K562 (cell line): Measurements from ENCODE around the gene DOCK4. TPM values are rescaled to one million over a fixed set of nuclear protein-coding genes. Genes with fewer than 3 reads are reported as not detected.

Experiments
- ATAC-seq: fragments of 200-7000 bp; cut with Tn5 transposase; 3 replicates; pipeline ENCODE4 v1.9.1; 2020; ENCODE audit warnings: moderate library complexity
- BruUV-seq: library from RNA; stranded (reverse); fragments of 400-500 nt; replicated peaks from 2 replicates; lab custom pipeline; 2021; lab: Mats Ljungman, UMichigan
- CTCF ChIA-PET: fragments of 300-600 bp; formaldehyde crosslinking; extraction: SDS; loops from one replicate; lab custom pipeline; 2021; ENCODE audit warnings: low intra/inter-chr PET ratio; lab: Yijun Ruan, JAX
- POLR2A ChIA-PET: fragments of 300-600, 350-650 bp; sonication (Branson Sonifier 250); formaldehyde crosslinking; extraction: SDS; loops from one replicate; lab custom pipeline; 2021; ENCODE audit warnings: antibody characterized with exemption, inconsistent platforms; lab: Yijun Ruan, JAX
- DNase-seq, 4 experiments: peaks; one replicate each; pipeline versions ENCODE4 v3.0.0 to v3.0.0-alpha.2; 2011 to 2018; ENCODE audit warnings: low spot score in 3 of 4, mixed read lengths in 3 of 4; ENCODE audit errors: extremely low read depth in 1 of 4
- FAIRE-seq: peaks from 2 replicates; lab custom pipeline; 2011; peaks lifted over from hg19 to GRCh38; lab: Jason Lieb, UNC
- H2AFZ ChIP-seq: 2 replicates; pipeline ENCODE4 v1.6.0; 2011; ENCODE audit warnings: low read depth, low read length, control low read depth, inconsistent platforms
- H3K27ac ChIP-seq: fragments of 200-600 bp; 3 replicates; pipeline ENCODE4 v1.8.0; 2011; ENCODE audit warnings: low read depth, mild to moderate bottlenecking, control low read depth, inconsistent platforms, low read length, moderate library complexity, mixed read lengths; ENCODE audit errors: extremely low read depth
- H3K27me3 ChIP-seq, 2 experiments: fragments of 300-600 bp in 1 of 2; 2 replicates in 1 of 2; 3 replicates in 1 of 2; pipeline versions ENCODE4 v1.6.0 to v1.8.0; 2011; ENCODE audit warnings: inconsistent platforms in 2 of 2, low read length in 2 of 2, mild to moderate bottlenecking in 1 of 2, mixed read lengths in 1 of 2, moderate library complexity in 1 of 2; ENCODE audit not compliant: control insufficient read depth in 2 of 2, insufficient read depth in 2 of 2
- H3K36me3 ChIP-seq: fragments of 300-600 bp; 3 replicates; pipeline ENCODE4 v1.8.0; 2011; ENCODE audit warnings: mild to moderate bottlenecking, low read length, inconsistent platforms; ENCODE audit not compliant: control insufficient read depth, insufficient read depth
- H3K4me1 ChIP-seq, 2 experiments: fragments of 200-600 bp in 1 of 2; replicated peaks in 1 of 2; 2 replicates in 1 of 2; 3 replicates in 1 of 2; pipeline versions ENCODE4 v1.5.1 to v1.8.0; 2011; ENCODE audit warnings: inconsistent platforms in 2 of 2, low read length in 2 of 2, mild to moderate bottlenecking in 1 of 2, mixed read lengths in 1 of 2, moderate library complexity in 1 of 2; ENCODE audit not compliant: control insufficient read depth in 2 of 2, insufficient read depth in 2 of 2
- H3K4me2 ChIP-seq: 2 replicates; pipeline ENCODE4 v1.6.1; 2011; ENCODE audit warnings: low read length, control low read depth, inconsistent platforms, mixed read lengths; ENCODE audit not compliant: insufficient read depth
- H3K4me3 ChIP-seq: fragments of 200-600 bp; sonication (generic), shearing (Covaris generic); 2 replicates; pipeline ENCODE4 v1.5.1; 2016; ENCODE audit warnings: control low read depth, inconsistent platforms
- H3K79me2 ChIP-seq: fragments of 200-600 bp; 3 replicates; pipeline ENCODE4 v1.8.0; 2011; ENCODE audit warnings: low read length, inconsistent platforms; ENCODE audit not compliant: control insufficient read depth, insufficient read depth
- H3K9ac ChIP-seq, 2 experiments: 2 replicates each; pipeline versions ENCODE4 v1.6.0 to v1.6.1; 2011; ENCODE audit warnings: low read depth in 2 of 2, low read length in 2 of 2, control low read depth in 1 of 2, inconsistent platforms in 1 of 2, mild to moderate bottlenecking in 1 of 2, mixed read lengths in 1 of 2; ENCODE audit not compliant: insufficient read depth in 1 of 2
- H3K9me1 ChIP-seq: one replicate; pipeline ENCODE4 v1.6.0; 2011; ENCODE audit warnings: inconsistent platforms, mild to moderate bottlenecking, low read length, moderate library complexity; ENCODE audit not compliant: control insufficient read depth, insufficient read depth
- H3K9me3 ChIP-seq: replicated peaks from 2 replicates; pipeline ENCODE4 v1.5.1; 2011; ENCODE audit warnings: low read depth, low read length, inconsistent platforms; ENCODE audit not compliant: control insufficient read depth, insufficient read depth
- H4K20me1 ChIP-seq: replicated peaks from 2 replicates; pipeline ENCODE4 v1.6.1; 2011; ENCODE audit warnings: low read length, inconsistent platforms, mixed read lengths; ENCODE audit not compliant: control insufficient read depth, insufficient read depth
- ATF7 ChIP-seq: fragments of 450-650 bp; IDR thresholded peaks from 2 replicates; pipeline ENCODE4 v1.7.1; 2014; ENCODE audit warnings: mild to moderate bottlenecking, moderate library complexity
- BHLHE40 ChIP-seq: IDR thresholded peaks from 2 replicates; pipeline ENCODE4 v1.6.1; 2011; ENCODE audit warnings: low read length, improper control_type of control experiment
- BRD9 ChIP-seq: fragments of 450-650 bp; IDR thresholded peaks from 2 replicates; pipeline ENCODE4 v1.6.1; 2018; ENCODE audit warnings: low read depth; ENCODE audit not compliant: partially characterized antibody
- ETS1 ChIP-seq: conservative IDR thresholded peaks from 2 replicates; pipeline ENCODE4 v1.6.1; 2011; ENCODE audit warnings: low read depth, mild to moderate bottlenecking, low read length; ENCODE audit not compliant: control insufficient read depth
- MAZ ChIP-seq, 2 experiments: fragments of 450-650 bp in 1 of 2; sonication (generic) in 1 of 2; formaldehyde crosslinking; IDR thresholded peaks in 1 of 2; conservative IDR thresholded peaks in 1 of 2; 2 replicates each; pipeline versions ENCODE4 v1.4.0 to v1.5.0; 2020; ENCODE audit warnings: mild to moderate bottlenecking in 1 of 2, missing genetic modification reagents in 1 of 2
- MEF2A ChIP-seq: IDR thresholded peaks from 2 replicates; pipeline ENCODE4 v1.6.1; 2011; ENCODE audit warnings: low read depth, mild to moderate bottlenecking, low read length, moderate library complexity; ENCODE audit not compliant: control insufficient read depth
- RAD21 ChIP-seq, 2 experiments: fragments of 250-450 bp in 1 of 2; fragments of 450-650 bp in 1 of 2; sonication (Bioruptor Pico) in 1 of 2; formaldehyde crosslinking in 1 of 2; IDR thresholded peaks in 1 of 2; conservative IDR thresholded peaks in 1 of 2; 2 replicates each; pipeline versions ENCODE4 v1.4.0 to v1.8.0; 2020 to 2022; ENCODE audit warnings: mild to moderate bottlenecking in 2 of 2, moderate library complexity in 1 of 2
- STAG1 ChIP-seq: sonication (generic); formaldehyde crosslinking; IDR thresholded peaks from 2 replicates; pipeline ENCODE4 v1.5.0; 2020; ENCODE audit warnings: missing genetic modification reagents, borderline replicate concordance
- TBP ChIP-seq: optimal IDR thresholded peaks from 2 replicates; pipeline ENCODE3; 2011; ENCODE audit warnings: low read depth, low read length, improper control_type of control experiment
- THAP7 ChIP-seq: fragments of 250-450 bp; sonication (Bioruptor Pico); IDR thresholded peaks from 2 replicates; pipeline ENCODE4 v1.5.0; 2021
- ZBTB17 ChIP-seq: fragments of 450-650 bp; formaldehyde crosslinking; IDR thresholded peaks from 2 replicates; pipeline ENCODE4 v1.4.0; 2020; ENCODE audit warnings: mild to moderate bottlenecking
- ZBTB2 ChIP-seq: fragments of 450-650 bp; IDR thresholded peaks from 2 replicates; pipeline ENCODE4 v1.6.1; 2016; ENCODE audit warnings: antibody characterized with exemption
- ZBTB9 ChIP-seq: fragments of 450-650 bp; formaldehyde crosslinking; IDR thresholded peaks from 2 replicates; pipeline ENCODE4 v1.4.0; 2020; ENCODE audit warnings: mild to moderate bottlenecking, moderate library complexity
- ZNF197 ChIP-seq: fragments of 200-800 bp; sonication (Bioruptor generic); IDR thresholded peaks from 2 replicates; pipeline ENCODE4 v1.6.1; 2016; ENCODE audit warnings: low read depth, missing genetic modification characterization, missing compliant biosample characterization
- ZNF232 ChIP-seq: sonication (generic); formaldehyde crosslinking; IDR thresholded peaks from 2 replicates; pipeline ENCODE4 v1.8.0; 2022; ENCODE audit warnings: mild to moderate bottlenecking, missing genetic modification reagents
- ZNF3 ChIP-seq: fragments of 250-450 bp; sonication (Bioruptor Pico); IDR thresholded peaks from 2 replicates; pipeline ENCODE4 v1.5.0; 2021; ENCODE audit warnings: mild to moderate bottlenecking, moderate library complexity
- WGBS: fragments of 100-300 bp; shearing (Covaris generic); methylation state at CpG from one replicate; pipeline ENCODE4 v1.1.6; 2016; ENCODE audit warnings: low coverage, mixed read lengths; ENCODE audit not compliant: insufficient coverage; ENCODE audit errors: missing lambda C conversion rate; 5-methylcytosine and 5-hydroxymethylcytosine counted together
- in situ Hi-C: fragments of 300-500 bp; cut with MboI; formaldehyde crosslinking; loops from 4 replicates; pipeline ENCODE4 v1.15.0; 2018; ENCODE audit warnings: inconsistent platforms, mixed read lengths
- intact Hi-C: fragments of 100-400 bp; cut with micrococcal nuclease; formaldehyde crosslinking; loops from 2 replicates; pipeline ENCODE4 v1.14.2; 2022
- polyA plus RNA-seq, 8 experiments: library from polyadenylated mRNA; depleted of rRNA in 4 of 8; stranded (reverse) in 5 of 8; unstranded in 3 of 8; fragments of >200 nt; fragmentation: Nextera tagmentation in 2 of 8; fragmentation: Illumina TruSeq in 1 of 8; extraction: Ambion mirVana in 2 of 8; extraction: Trizol in 1 of 8; gene quantifications; 2 replicates each; pipeline versions ENCODE4 v1.2.1 to v1.2.3, GENCODE V29; 2011 to 2014; ENCODE audit warnings: inconsistent platforms in 1 of 8, missing spikeins in 1 of 8
- total RNA-seq, 7 experiments: library from RNA; depleted of rRNA in 6 of 7; stranded (reverse); fragments of >200 nt in 6 of 7; fragmentation: Illumina TruSeq in 2 of 7; extraction: Trizol in 2 of 7; gene quantifications; 2 replicates each; pipeline versions ENCODE4 v1.2.1 to v1.2.3, GENCODE V29; 2011 to 2021; ENCODE audit warnings: low replicate concordance in 1 of 7

Gene DOCK4
- total and polyA plus RNA-seq, 9 of the 15 experiments (the other 6 are each of a cell fraction or from before 2014, with no cell fraction given): 0.42 to 5.7 (median 2.3) TPM

- ATAC-seq (peak; percentile 89), FAIRE-seq (peak; percentile 78), DNase-seq (peak; percentile 65 to 86 (median 71))
- 24% methylated on average over 13 of the region's 13 CpGs for WGBS
- no peak overlapping the region for H3K9ac ChIP-seq
- no peaks in the 10 kb centered on the region for H4K20me1 ChIP-seq
- in situ Hi-C loops (loop anchor here (10.0 kb wide), 2 partner anchors 396 to 636 kb away; partner anchors contain the start of gene LRRN3), intact Hi-C loops (loop anchor here (1.0 to 10.0 kb wide), 4 partner anchors 86 to 1136 kb away; no protein-coding TSS in a partner anchor)
- no peaks in the 10 kb centered on the region for H3K79me2 ChIP-seq
- peaks cover 3 to 10% of the 10 kb centered on the region in 2 experiments; a peak in 3 of 5 replicates for H3K4me1 ChIP-seq
- no peaks in the 10 kb centered on the region for H3K9me3 ChIP-seq
- no peak overlapping the region for H3K27ac ChIP-seq
- ChIA-PET POLR2A (interaction anchor here (1.1 to 1.8 kb wide), 2 partner anchors 10 to 22 kb away, joined by 4 to 5 read pairs; no protein-coding TSS in a partner anchor), CTCF (interaction anchor here (0.5 to 2.6 kb wide), 5 partner anchors 11 to 1640 kb away, joined by 3 to 11 read pairs (median 6); no protein-coding TSS in a partner anchor)
- no peaks in the 10 kb centered on the region for H3K27me3 ChIP-seq
- no peaks in the 10 kb centered on the region for H3K9me1 ChIP-seq
- H3K4me3 ChIP-seq: no peak overlapping the region
- peak overlapping the region; percentile 64 for H2AFZ ChIP-seq
- no TSS peak for BruUV-seq
- H3K4me2 ChIP-seq: peak overlapping the region; percentile 31; the same call in 1 of the 2 replicates
- no peaks in the 10 kb centered on the region for H3K36me3 ChIP-seq
- TF ChIP-seq ZBTB9 (CRISPR knock-in tag) (no peak), TBP (peak; percentile 17), ZBTB17 (CRISPR knock-in tag) (no peak), STAG1 (CRISPR knock-in tag) (peak; percentile 79; the same call in 1 of the 2 replicates), THAP7 (no peak), MAZ (CRISPR knock-in tag; conservative IDR thresholded peaks at IDR 0.05 in 1 of 2, IDR thresholded peaks at IDR 0.05 in 1 of 2) (peak in 1 of 2 experiments; percentile 39; a peak in 1 of 4 replicates), ETS1 (no peak), BRD9 (peak; percentile 69), ZNF3 (no peak), ZBTB2 (no peak), ZNF232 (CRISPR knock-in tag) (peak; percentile 53; the same call in 1 of the 2 replicates), BHLHE40 (no peak), ATF7 (no peak), MEF2A (no peak), ZNF197 (CRISPR knock-in tag) (0 out of 2 replicates have a peak, but pooled peaks have one; percentile 27), RAD21 (CRISPR knock-in tag; conservative IDR thresholded peaks at IDR 0.05 in 1 of 2, IDR thresholded peaks at IDR 0.05 in 1 of 2) (peak; percentile 79 to 95)
Measured at GRCh38 chr7:111730476-111731300, 475.5 kb downstream of the DOCK4 start.
